HL-60 (cell line): ENCODE results near the gene MROH7.

Experiments
- DNase-seq, 2 experiments: peaks; one replicate each; pipeline ENCODE4 v3.0.0-alpha.2; 2010 to 2020; ENCODE audit warnings: low read depth in 1 of 2, low spot score in 1 of 2
- H3K27ac ChIP-seq: fragments of 250-450 bp; sonication (Bioruptor Pico); replicated peaks from 2 replicates; pipeline ENCODE4 v1.5.1; 2020; ENCODE audit warnings: mild to moderate bottlenecking, moderate library complexity
- H3K27me3 ChIP-seq: fragments of 250-450 bp; sonication (Bioruptor Pico); 2 replicates; pipeline ENCODE4 v1.5.1; 2021; ENCODE audit warnings: mild to moderate bottlenecking, moderate library complexity; ENCODE audit not compliant: insufficient read depth, poor library complexity, severe bottlenecking
- H3K4me3 ChIP-seq: replicated peaks from 2 replicates; pipeline ENCODE4 v1.5.1; 2011; ENCODE audit warnings: mild to moderate bottlenecking, control low read depth, low read length; ENCODE audit not compliant: insufficient read depth
- CTCF ChIP-seq: IDR thresholded peaks from one replicate; pipeline ENCODE4 v1.5.1; 2011; ENCODE audit warnings: low read length, control low read depth, inconsistent platforms; ENCODE audit not compliant: insufficient read depth
- GABPA ChIP-seq: IDR thresholded peaks from 2 replicates; pipeline ENCODE4 v1.6.1; 2012; ENCODE audit warnings: low read depth
- POLR2AphosphoS5 ChIP-seq: IDR thresholded peaks from 2 replicates; pipeline ENCODE4 v1.6.1; 2012; ENCODE audit warnings: low read depth
- REST ChIP-seq: IDR thresholded peaks from 2 replicates; pipeline ENCODE4 v1.6.1; 2012; ENCODE audit warnings: low read depth; ENCODE audit not compliant: insufficient replicate concordance
- SPI1 ChIP-seq: IDR thresholded peaks from 2 replicates; pipeline ENCODE4 v1.6.1; 2012; ENCODE audit warnings: low read depth, mild to moderate bottlenecking, borderline replicate concordance

The MROH7 gene

GRCh38 chr1:54603241-54603640 lies 38.3 kb upstream of the MROH7 start:
- Histone ChIP-seq H3K27ac (no peak overlapping the region), H3K4me3 (no peak overlapping the region), H3K27me3 (no peaks in the 10 kb centered on the region)
- TF ChIP-seq REST (no peak), GABPA (no peak), CTCF (no peak), SPI1 (no peak)
- no peak for DNase-seq

GRCh38 chr1:54604051-54604450 lies 37.5 kb upstream of the MROH7 start:
- TF ChIP-seq SPI1 (no peak), GABPA (no peak), REST (no peak), POLR2AphosphoS5 (no peak), CTCF (no peak)
- Histone ChIP-seq H3K27me3 (no peaks in the 10 kb centered on the region), H3K27ac (peak overlapping the region; percentile 29), H3K4me3 (no peak overlapping the region)
- DNase-seq = no peak

GRCh38 chr1:54604572-54605370 lies 36.8 kb upstream of the MROH7 start:
- TF ChIP-seq REST (no peak), CTCF (no peak), GABPA (peak; percentile 45; the same call in 1 of the 2 replicates), POLR2AphosphoS5 (peak; percentile 92), SPI1 (peak; percentile 96)
- peak; percentile 47 to 88 for DNase-seq
- H3K4me3 ChIP-seq = no peak overlapping the region
- H3K27ac ChIP-seq = peak overlapping the region; percentile 29
- no peaks in the 10 kb centered on the region for H3K27me3 ChIP-seq
